GM13977 (cell line): ENCODE results near the gene RBM18.

Experiments
- DNase-seq: peaks from one replicate; pipeline ENCODE4 v3.0.0; 2012; ENCODE audit warnings: low spot score
- in situ Hi-C: fragments of 300-500 bp; cut with MboI; formaldehyde crosslinking; loops from one replicate; pipeline ENCODE4 v1.12.0; 2022; ENCODE audit warnings: low sequenced_read_pairs, low pct_unique_long_range_greater_than_20kb, mixed read lengths, inconsistent platforms; ENCODE audit not compliant: unreplicated experiment
- TF ChIP-seq, protein P1 (sequence below): IDR thresholded peaks from 2 replicates; pipeline ENCODE4 v1.5.1; 2012; ENCODE audit warnings: mild to moderate bottlenecking, control low read depth; ENCODE audit not compliant: insufficient read depth; ENCODE audit errors: extremely low read depth, missing control alignments

Gene RBM18

GRCh38 chr9:122220673-122221182, 43.9 kb downstream of the RBM18 start:
- TF ChIP-seq, protein P1, sequence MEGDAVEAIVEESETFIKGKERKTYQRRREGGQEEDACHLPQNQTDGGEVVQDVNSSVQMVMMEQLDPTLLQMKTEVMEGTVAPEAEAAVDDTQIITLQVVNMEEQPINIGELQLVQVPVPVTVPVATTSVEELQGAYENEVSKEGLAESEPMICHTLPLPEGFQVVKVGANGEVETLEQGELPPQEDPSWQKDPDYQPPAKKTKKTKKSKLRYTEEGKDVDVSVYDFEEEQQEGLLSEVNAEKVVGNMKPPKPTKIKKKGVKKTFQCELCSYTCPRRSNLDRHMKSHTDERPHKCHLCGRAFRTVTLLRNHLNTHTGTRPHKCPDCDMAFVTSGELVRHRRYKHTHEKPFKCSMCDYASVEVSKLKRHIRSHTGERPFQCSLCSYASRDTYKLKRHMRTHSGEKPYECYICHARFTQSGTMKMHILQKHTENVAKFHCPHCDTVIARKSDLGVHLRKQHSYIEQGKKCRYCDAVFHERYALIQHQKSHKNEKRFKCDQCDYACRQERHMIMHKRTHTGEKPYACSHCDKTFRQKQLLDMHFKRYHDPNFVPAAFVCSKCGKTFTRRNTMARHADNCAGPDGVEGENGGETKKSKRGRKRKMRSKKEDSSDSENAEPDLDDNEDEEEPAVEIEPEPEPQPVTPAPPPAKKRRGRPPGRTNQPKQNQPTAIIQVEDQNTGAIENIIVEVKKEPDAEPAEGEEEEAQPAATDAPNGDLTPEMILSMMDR: no peak

DNA sequence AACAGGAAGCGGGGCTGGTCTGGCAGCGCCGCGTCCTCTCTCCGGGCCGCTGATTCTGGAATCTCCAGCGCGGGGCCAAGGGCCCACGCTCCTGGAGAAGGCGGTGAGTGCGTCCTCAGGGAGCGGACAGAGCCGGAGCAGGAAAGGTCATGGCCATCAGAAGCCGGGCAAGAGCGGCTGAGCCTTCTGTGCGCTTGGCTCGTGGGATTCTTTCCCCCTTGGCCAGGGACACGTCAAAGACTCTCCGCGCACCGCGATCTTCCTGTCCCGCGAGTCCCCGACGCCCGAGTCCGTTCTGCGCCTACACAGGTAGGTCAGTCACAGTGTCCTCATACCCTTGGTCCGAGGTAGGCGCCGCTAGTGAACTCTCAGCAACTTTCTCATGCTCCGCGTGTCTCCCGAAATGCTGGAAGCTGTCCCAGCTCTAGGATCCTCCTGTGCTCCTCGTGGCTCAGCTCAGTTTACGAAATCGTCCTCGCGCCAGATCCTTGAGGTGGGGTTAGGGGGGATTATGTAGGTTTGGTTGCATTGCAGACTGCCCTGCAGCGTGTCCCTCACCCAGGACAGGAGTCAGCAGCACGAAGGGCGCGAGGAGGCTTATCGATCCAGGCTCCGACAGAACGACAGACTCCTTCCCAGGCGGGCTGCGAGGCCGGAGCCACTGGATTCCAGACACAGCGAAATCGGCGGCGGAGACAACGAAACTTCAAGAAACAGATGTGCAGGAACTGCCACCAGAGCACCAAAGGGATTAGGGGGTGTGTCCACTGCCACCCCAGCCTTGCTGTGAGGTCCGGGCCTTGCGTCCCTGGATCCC, 44.6 kb downstream of the RBM18 start:
- in situ Hi-C loops: no loop called here
- DNase-seq: peak; percentile 36
- TF ChIP-seq, protein P1: no peak

More at GRCh38 chr9:122220673-122221182, 43.9 kb downstream of the RBM18 start:
- in situ Hi-C loops: no loop called here
- peak; percentile 33 for DNase-seq

GRCh38 chr9:122218935-122219855, 45.4 kb downstream of the RBM18 start:
- peak; percentile 50 for DNase-seq
- in situ Hi-C loops: no loop called here

DNA sequence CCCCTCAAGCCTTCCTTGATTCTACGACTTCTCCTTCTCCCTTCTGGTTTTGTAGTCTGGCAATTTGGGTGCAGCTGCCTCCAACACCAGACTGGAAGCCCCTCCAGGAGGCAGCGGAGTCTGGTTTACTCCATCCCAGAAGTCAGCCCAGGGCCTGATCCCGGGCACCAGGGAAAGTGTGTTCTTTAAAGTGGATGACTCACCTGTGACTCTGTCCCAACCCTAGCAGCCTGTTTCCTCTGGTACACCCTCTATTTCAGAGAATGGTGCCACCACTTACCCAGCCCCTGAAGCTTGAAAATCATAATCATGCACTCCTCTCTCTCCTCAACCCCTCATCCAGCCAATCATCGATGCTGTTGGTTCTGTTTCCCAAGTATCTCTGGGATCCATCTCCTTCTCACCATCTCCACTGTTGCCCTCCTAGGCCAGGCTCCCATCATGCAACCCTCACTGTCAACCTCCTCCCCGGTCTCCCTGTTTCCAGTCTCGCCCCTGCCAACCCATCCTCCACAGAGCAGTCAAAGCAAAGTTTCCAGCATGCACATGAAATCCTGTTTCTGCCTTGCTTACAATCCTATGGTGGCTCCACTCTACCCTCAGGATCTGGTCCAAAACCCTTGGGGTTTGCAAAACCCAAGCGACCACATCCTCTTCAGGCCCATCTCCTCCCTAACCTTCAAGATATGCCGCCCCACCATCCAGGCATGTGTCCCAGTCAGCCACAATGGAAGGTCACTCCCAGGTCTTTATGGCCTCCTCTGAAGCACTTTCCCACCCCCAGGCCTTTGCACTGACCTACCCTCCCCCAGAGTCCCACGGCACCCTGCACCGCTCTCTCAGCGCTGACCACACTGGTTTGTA, 46.3 kb downstream of the RBM18 start:
- in situ Hi-C loops: no loop called here
- TF ChIP-seq, protein P1: no peak
- peak; percentile 32 for DNase-seq

More at GRCh38 chr9:122218935-122219855, 45.4 kb downstream of the RBM18 start:
- TF ChIP-seq, protein P1: no peak

GRCh38 chr9:122217640-122218039, 47.0 kb downstream of the RBM18 start:
- TF ChIP-seq, protein P1: no peak
- in situ Hi-C loops: no loop called here
- peak; percentile 29 for DNase-seq
